Stomach (tissue), 4 donors: ENCODE results near the gene PLK5.

ENCODE experiments used
- POLR2A ChIP-seq, 4 donors: fragments of 450-650 bp; IDR thresholded peaks; one replicate each; pipeline ENCODE4 v1.6.1; 2016; ENCODE audit warnings: antibody characterized with exemption in 4 of 4, control low read depth in 2 of 4, mild to moderate bottlenecking in 1 of 4, moderate library complexity in 1 of 4
- TF ChIP-seq, protein P1 (sequence below), 7 experiments: fragments of 450-650 bp in 4 of 7; fragments of 200-600 bp in 3 of 7; sonication (generic) in 3 of 7; IDR thresholded peaks; one replicate each; pipeline ENCODE4 v1.5.1; 2016 to 2019; ENCODE audit warnings: antibody characterized with exemption in 7 of 7, control low read depth in 2 of 7, mild to moderate bottlenecking in 1 of 7

DNA sequence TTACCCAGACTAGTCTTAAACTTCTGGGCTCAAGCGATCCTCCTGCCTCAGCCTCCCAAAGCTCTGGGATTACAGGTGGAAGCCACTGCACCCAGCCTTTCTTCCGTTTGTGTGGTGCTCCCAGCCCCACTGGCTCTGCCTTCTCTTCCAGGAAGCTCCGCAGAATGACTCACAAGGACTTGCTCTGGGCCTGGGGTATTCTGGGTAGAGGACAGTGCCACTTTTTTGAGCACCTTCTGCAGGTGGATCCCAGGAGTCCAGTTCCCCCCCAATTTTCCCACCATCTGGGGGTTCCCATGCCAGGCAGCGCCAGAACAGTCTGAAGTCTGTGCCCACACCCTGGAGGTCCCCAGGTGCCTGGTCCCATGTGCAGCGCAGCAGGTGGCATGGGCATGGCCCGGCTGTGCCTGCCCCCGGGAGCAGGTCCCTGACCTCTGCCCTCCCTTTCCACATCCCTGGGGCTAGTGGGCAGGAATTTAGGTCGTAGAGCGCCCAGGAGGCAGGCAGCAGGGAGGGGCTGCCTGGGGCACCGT, 31.3 kb upstream of the PLK5 start:
- TF ChIP-seq, protein P1, sequence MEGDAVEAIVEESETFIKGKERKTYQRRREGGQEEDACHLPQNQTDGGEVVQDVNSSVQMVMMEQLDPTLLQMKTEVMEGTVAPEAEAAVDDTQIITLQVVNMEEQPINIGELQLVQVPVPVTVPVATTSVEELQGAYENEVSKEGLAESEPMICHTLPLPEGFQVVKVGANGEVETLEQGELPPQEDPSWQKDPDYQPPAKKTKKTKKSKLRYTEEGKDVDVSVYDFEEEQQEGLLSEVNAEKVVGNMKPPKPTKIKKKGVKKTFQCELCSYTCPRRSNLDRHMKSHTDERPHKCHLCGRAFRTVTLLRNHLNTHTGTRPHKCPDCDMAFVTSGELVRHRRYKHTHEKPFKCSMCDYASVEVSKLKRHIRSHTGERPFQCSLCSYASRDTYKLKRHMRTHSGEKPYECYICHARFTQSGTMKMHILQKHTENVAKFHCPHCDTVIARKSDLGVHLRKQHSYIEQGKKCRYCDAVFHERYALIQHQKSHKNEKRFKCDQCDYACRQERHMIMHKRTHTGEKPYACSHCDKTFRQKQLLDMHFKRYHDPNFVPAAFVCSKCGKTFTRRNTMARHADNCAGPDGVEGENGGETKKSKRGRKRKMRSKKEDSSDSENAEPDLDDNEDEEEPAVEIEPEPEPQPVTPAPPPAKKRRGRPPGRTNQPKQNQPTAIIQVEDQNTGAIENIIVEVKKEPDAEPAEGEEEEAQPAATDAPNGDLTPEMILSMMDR (IDR thresholded peaks at IDR 0.05) = no peak
- no peak for TF ChIP-seq POLR2A (IDR thresholded peaks at IDR 0.05)
